Spleen (tissue), 7 donors: ENCODE data around the gene ZEB2.

Experiments
- CTCF ChIP-seq, 11 experiments: fragments of 200-600 bp in 7 of 11; fragments of 450-650 bp in 4 of 11; sonication (generic) in 4 of 11; IDR thresholded peaks in 8 of 11; conservative IDR thresholded peaks in 3 of 11; 1 replicate in 7 of 11; 2 replicates in 4 of 11; pipeline versions ENCODE4 v1.4.0 to v1.8.0; 2016 to 2021; ENCODE audit warnings: antibody characterized with exemption in 11 of 11, inconsistent platforms in 4 of 11, mild to moderate bottlenecking in 1 of 11
- POLR2A ChIP-seq, 3 donors: fragments of 450-650 bp; IDR thresholded peaks; one replicate each; pipeline ENCODE4 v1.5.1; 2017; ENCODE audit warnings: antibody characterized with exemption in 3 of 3, mild to moderate bottlenecking in 1 of 3
- POLR2AphosphoS5 ChIP-seq, 3 donors: sonication (generic); formaldehyde crosslinking; IDR thresholded peaks; one replicate each; pipeline ENCODE4 v1.5.1; 2017; ENCODE audit warnings: antibody characterized with exemption in 3 of 3
- donor health status: DM: no; HTN: no; CAD: no; lungs with moderate emphysema.
- donor health status: DM: no; HTN: no; CAD: no.
- donor health status: DM: no; HTN: no; CAD: no.

GRCh38 chr2:144430722-144431391 is 89.1 kb downstream of the ZEB2 start:
- no peak for TF ChIP-seq CTCF (IDR thresholded peaks at IDR 0.05 in 8 of 11, conservative IDR thresholded peaks at IDR 0.05 in 3 of 11)
- no peak for TF ChIP-seq POLR2AphosphoS5 (IDR thresholded peaks at IDR 0.05)
- no peak for TF ChIP-seq POLR2A (IDR thresholded peaks at IDR 0.05)
